ENCODE measurements around the gene CCBE1.
"Not testable (repeated sequence)": the region's sequence is repeated elsewhere in the genome, so short reads cannot be mapped to it uniquely, and the experiment has no call there.

The CCBE1 gene

GRCh38 chr18:59715445-59715844, 18.2 kb upstream of the CCBE1 start:
- no peak for DNase-seq (ENCODE audit: low read depth)

DNA sequence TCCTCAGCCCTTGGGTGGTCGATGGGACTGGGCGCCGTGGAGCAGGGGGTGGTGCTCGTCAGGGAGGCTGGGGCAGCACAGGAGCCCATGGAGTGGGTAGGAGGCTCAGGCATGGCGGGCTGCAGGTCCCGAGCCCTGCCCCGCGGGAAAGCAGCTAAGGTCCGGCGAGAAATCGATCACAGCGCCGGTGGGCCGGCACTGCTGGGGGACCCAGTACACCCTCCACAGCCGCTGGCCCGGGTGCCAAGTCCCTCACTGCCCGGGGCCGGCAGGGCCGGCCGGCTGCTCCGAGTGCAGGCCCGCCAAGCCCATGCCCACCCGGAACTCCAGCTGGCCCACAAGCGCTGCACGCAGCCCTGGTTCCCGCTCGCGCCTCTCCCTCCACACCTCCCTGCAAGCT, 16.9 kb upstream of the CCBE1 start:
- not testable (repeated sequence) for DNase-seq (ENCODE audit: low read depth)

GRCh38 chr18:59712311-59712710, 15.1 kb upstream of the CCBE1 start:
- no peak for DNase-seq (ENCODE audit: low read depth)

- DNase-seq (ENCODE audit: low read depth): no peak
Measured at GRCh38 chr18:59708988-59709387, 11.8 kb upstream of the CCBE1 start.

DNA sequence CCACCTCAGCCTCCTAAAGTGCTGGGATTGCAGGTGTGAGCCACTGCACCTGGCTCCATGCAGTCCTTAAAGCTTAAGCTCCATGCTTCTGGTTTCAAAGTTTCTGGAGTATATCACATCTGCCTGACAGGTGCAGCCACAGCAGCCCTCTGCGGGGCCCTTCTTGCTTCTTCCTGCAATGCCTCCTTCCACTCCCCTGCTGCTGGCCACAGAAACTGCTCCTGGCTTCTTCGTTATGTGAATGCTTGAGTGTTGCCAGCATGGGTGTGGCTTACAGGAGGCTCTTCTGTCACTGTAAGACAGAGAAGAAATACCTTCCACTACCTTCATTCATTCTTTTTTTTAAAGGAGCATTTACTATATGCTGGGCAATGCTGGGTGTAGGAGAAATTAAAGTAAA, 10.1 kb upstream of the CCBE1 start:
- no peak for DNase-seq (ENCODE audit: low read depth)

DNA sequence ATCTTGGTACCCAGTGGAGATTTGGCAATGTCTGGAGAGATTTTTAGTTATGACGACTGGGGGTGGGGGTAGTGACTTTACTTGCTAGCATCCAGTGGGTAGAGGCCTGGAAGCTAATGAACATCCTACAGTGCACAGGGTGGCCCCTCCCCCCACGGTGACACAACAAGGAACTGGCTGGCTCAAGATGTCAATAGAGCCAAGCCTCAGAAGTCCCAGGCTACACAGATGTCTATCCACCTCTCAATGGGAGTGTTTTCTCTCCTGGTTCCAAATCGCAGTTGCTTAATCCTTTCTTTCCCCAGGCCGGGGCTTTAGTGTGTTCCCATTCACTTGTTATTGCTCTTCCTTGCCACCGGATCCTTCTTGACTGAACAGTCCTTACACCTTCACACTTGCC, 9.3 kb upstream of the CCBE1 start:
- no peak for DNase-seq (ENCODE audit: low read depth)

DNA sequence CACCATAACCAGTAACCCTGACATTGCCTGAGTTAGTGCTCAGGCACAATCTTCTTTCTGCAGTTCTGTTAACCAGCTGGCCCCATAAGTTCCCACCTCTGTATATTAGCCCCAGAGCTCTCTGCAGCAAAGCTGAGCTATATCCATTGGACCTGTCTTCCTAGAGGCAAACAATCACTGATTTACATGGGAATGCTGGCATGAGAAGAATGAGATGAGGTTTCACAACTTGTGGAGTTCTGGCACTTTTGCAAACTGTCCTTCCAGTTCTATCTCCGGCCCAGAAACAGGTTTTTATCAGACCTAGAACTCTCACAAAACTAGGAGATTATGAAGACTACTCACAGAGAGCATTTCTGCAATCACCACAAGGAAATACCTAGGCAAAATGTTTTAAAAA, 7.9 kb upstream of the CCBE1 start:
- DNase-seq (ENCODE audit: low read depth): no peak

DNA sequence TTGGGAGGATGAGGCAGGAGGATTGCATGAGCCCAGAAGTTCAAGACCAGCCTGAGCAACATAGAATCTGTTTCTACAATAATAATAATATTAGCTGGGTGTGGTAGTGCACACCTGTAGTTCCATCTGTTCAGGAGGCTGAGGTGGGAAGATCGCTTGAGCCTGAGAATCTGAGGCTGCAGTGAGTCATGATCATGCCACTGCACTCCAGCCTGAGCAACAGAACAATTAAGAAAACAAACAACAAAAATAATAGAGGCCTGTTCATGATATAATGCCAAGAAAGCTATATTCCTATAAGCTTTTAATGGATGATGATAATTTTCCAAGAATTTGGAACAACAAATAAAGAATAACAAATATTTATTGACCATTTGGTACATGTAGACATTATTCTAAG, 6.9 kb upstream of the CCBE1 start:
- no peak for DNase-seq (ENCODE audit: low read depth)

GRCh38 chr18:59701272-59701671, 4.0 kb upstream of the CCBE1 start:
- no peak for DNase-seq (ENCODE audit: low read depth)

GRCh38 chr18:59700535-59700967, 3.3 kb upstream of the CCBE1 start:
- DNase-seq (ENCODE audit: low read depth): no peak

GRCh38 chr18:59699750-59700534, 2.7 kb upstream of the CCBE1 start:
- DNase-seq (ENCODE audit: low read depth): no peak

- DNase-seq (ENCODE audit: low read depth): no peak
Measured at GRCh38 chr18:59699061-59699460, 1.8 kb upstream of the CCBE1 start.

- DNase-seq (ENCODE audit: low read depth): no peak
Measured at GRCh38 chr18:59696311-59697235, 650 bp downstream of the CCBE1 start.

- DNase-seq (ENCODE audit: low read depth): no peak
Measured at GRCh38 chr18:59695551-59695950, 1.7 kb downstream of the CCBE1 start.

DNA sequence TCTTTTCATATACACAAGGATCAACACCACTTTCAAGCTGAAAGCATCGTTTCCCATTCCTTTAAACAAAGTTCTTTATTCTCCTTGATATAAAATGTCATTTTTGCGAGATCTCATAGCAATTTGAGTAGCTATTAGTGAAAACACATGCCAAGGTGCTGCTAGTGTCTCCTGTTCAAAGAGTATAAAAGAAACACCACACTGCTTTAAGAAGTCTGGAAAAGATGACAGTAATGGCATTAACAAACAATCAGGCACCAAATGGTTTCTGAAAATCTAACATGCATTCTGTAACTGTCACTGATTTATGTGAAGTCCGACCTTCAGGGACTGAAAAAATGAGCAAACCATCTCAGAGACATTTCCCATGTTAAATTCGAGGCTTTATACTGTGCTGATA, 2.4 kb downstream of the CCBE1 start:
- DNase-seq (ENCODE audit: low read depth): no peak

DNA sequence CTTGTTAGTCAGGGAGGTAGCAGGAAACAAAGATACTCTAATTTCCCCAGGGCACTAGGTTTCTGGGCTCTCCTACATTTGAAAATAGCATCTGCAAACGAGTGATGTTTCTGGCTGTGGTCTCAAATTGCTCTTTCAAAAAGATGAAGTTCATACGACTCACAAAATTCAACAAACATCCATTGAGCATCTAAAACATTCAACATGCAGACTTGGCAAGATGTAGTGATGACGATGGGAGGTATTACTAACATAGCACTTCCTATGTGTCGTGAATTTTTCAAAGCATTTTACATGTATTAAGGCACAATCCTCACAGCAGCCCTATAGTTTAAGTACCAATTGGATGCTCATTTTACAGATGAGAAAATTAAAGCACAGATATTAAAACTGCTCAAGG, 5.2 kb downstream of the CCBE1 start:
- no peak for DNase-seq (ENCODE audit: low read depth)

DNA sequence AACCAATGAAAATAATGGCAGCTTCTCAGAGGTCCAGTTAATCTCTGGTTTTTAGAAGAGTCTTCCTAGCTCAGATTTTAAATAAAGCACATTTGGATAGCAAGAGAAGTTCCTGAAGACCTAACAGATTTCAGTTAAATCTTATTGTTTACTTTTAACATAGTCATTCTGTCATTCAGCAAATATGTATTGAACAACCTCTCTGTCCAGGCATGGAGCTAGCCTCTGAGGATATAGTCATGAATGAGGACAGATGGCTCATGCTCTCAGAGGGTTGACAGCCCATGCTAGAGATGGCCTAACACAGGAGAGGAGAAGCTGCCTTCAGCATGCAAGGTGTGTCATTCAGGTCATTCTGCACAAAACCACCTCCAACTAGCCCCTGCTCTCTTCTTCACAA, 6.2 kb downstream of the CCBE1 start:
- no peak for DNase-seq (ENCODE audit: low read depth)

- DNase-seq (ENCODE audit: low read depth): no peak
Measured at GRCh38 chr18:59690186-59690982, 6.8 kb downstream of the CCBE1 start.

DNA sequence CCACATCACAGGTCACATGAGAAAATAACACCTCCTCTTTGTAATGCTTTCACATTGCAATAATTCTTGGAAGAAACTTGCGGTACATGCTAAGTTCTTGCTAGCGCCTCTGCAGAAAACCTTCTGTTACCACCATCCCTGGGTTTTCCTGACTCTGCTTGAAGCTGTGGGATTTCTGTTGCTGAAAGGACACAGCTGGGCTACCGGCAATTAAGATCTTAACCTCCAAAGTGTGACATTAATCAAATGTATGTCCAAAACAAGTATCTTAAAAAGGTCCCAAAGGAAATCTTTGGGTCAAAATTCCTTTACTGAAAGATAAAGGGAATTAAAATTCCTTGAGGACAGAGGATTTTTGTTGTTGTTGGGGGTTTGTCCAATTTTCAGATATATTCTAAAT, 7.5 kb downstream of the CCBE1 start:
- DNase-seq (ENCODE audit: low read depth): no peak

DNA sequence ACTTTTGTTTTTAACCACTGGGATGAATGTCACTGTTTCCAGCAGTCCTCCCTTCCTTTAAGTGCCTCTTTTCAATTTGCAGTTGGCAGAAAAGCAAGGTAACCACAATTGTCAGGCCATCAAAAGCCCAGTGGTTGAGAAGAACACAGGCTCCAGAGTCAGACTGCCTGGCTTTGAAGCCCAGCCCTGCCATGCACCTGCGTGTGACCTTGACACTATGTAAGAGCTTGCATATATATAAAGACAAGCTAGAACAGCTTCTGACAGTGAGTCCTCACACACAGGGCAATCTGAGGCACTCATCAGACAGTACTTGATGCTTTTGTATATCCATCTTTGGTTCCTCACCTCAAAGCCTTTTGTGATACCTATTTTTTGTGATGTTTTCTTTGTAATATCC, 11.0 kb downstream of the CCBE1 start:
- DNase-seq (ENCODE audit: low read depth): no peak

GRCh38 chr18:59685501-59685900, 11.7 kb downstream of the CCBE1 start:
- DNase-seq (ENCODE audit: low read depth): no peak

- DNase-seq (ENCODE audit: low read depth): no peak
Measured at GRCh38 chr18:59684777-59685176, 12.4 kb downstream of the CCBE1 start.

Measured in stimulated activated CD8-positive, alpha-beta memory T cell treated with anti-CD3 and anti-CD28 coated beads, Interleukin-4, amount 100 ng/mL, for 24 hours (primary cell).